Renal cortex interstitium (tissue), 11 donors: ENCODE measurements around the gene ADGRG2. TPM values are rescaled to one million over a fixed set of nuclear protein-coding genes. Genes with fewer than 3 reads are reported as not detected.
"Not testable (repeated sequence)": the region's sequence is repeated elsewhere in the genome, so short reads cannot be mapped to it uniquely, and the experiment has no call there.

ENCODE experiments used
- DNase-seq, 11 donors: peaks; one replicate each; pipeline ENCODE4 v3.0.0-alpha.2; 2013; ENCODE audit warnings: low read depth in 9 of 11, low spot score in 4 of 11; ENCODE audit errors: extremely low read depth in 1 of 11
- polyA plus RNA-seq, 3 donors: library from polyadenylated mRNA; unstranded; fragments of 120-200 nt; gene quantifications; one replicate each; pipeline ENCODE4 v1.2.1, GENCODE V29; 2013; ENCODE audit not compliant: insufficient read length in 3 of 3

The ADGRG2 gene
- polyA plus RNA-seq, 3 donors = 17.5 to 21.4 (median 20.1) TPM

DNA sequence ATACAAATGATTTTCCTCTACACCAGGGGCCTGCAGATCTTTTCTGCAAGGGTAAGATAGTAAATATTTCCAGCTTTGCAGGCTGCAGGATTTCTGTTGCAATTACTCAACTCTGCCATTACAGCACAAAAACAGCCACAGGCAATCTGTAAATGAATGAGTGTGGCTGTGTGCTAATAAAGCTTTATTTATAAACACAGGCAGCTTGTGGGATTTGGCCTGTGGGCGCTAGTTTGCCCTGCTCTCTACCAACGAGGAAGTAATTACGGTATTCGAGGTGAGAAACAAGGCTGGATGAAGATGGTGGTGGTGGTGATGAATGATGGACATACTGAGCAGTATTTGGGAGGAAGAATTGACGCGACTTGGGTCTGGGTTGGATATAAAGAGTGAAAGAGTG, 30.7 kb downstream of the ADGRG2 start:
- no peak for DNase-seq

DNA sequence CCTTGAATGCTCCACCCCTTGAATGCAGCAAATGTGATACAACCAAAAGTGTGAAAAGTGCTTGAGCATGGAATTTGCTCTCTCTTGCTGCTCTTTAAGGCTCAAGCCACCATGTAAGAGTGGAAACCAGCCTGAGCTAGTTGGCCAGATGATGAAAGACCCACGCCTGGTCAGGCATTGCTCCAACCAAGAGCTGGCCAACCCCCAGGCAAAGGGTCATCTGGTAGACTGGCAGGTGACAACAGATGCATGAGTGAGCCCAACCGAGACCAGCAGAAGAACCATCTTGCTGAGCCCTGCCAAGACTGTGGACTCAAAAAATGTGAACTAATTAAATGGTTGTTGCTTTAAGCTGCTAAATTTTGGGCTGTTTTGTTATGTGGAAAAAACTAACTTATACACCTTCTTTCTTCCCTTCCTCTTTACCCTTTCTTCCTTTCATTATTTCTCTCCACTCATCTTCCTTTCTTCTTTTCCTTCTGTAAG, 32.7 kb downstream of the ADGRG2 start:
- DNase-seq = no peak

DNA sequence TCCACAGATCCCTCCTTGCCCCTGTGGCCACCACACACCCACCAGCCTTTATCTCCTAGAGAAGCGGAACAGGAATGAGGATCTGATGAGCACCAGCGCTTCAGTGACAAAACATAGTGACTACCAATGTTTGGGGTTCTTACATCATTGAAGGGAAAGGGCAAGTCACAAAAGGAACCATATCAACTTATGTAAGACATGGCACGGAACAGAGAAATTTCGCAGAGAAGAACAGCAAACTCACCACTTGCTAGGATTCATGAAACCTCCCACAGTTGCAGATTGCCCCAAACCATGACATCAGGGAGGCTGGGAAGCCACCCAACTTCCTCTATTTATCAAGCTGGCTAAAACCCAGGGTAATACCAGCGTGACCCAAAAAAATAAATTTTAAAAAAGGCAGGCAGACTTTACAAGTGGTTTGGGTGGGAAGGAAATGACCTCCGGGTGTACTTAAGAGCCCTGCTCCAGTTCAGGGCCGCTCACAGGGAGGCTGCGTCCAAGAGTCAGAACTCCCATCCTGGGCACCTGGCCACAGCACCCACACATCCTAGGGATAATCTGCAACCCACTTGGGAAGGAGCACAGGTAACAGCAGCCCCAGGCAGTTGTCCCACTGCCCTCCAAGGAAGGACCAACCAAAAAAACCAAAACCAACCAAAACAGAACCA, 36.0 kb downstream of the ADGRG2 start:
- DNase-seq = no peak

DNA sequence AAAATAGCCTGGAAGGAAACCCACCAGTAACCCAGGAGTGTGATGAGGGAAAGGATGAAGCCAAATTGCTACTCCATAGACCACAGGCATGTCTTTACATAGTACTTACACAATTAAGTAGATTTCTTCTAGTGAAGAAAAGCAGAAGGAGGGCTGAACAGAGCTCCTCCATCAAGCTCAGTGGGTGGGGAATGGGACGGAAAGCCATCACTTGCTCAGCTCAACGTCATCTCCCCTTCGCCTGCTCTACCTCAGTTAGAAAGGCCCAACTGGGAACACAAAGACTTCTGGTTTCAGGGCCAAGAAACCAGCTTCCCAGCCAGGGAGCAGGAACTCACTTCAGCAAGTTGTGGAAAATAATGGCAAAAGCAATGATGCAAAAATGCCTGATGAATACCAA, 36.6 kb downstream of the ADGRG2 start:
- no peak for DNase-seq

DNA sequence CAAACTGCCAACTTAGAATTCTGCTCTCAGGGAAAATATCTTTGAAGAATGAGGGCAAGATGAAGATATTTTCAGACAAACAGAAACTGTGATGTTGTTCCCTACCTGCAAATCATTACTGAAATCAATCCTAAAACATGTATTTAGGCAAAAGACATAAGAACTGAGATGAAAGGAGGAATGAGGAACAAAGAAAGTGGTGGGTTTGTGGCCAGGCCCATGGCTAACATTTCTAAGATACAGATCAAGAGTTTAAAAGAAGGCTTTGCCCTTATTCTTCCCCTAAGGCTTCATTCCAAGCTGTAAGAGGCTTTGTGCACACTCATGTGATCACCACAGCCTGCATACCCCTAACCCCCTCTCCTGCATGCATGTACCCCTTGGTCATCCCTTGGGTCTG, 46.5 kb downstream of the ADGRG2 start:
- no peak for DNase-seq

DNA sequence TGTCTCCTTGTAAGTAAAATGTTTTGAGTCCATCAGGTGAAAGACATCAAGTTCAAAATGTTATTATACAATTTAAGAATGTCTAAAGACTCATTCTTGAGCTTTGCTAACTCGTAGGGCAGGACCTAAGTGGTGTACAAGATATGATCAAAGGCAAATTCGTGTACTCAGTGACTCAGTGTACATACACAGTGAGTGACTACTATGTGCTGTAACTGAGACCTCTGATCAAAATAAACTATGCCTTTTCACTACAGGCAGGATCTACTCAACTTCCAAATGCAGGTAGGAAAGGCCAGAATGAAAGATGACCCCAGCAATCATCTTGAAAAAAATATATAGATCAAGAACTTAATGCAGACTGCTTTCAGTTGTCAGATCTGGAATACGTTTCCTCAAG, 49.9 kb downstream of the ADGRG2 start:
- DNase-seq = no peak

DNA sequence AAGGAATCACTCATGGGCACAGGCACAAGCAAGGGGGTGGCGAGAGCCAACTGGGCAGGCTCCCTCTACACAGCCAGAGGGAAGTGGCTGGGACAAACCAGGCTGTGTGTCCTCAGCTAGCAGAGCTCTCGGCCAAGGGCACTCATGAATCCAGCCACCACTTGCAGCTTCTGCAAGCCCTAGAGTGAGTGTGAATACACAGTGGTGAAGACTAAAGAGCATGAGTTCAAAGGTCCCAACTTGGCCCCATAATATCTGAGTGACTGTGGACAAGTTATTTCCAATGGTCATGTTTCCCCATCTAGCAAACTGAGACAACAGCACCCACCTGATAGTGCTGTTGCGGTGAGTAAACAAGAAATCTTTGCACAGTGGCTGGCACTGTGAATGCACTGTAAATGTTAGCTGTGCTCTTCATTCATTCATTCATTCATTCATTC, 51.7 kb downstream of the ADGRG2 start:
- DNase-seq = no peak

DNA sequence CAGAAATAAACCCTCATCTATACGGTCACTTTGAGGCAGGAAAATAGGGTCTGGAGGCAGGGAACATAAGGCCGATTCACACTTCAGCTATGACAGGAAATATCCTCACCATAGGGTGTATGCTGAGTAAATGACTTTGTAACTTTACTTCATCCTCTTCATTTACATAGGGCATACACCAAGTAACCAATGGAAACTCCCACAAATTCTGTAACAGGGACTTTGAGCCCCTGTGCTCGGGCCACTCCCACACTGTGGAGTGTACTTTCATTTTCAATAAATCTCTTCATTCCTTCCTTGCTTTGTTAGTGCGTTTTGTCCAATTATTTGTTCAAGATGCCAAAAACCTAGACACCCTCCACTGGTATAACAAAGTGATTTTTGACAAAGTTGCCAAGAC, 55.3 kb downstream of the ADGRG2 start:
- DNase-seq = not testable (repeated sequence)

DNA sequence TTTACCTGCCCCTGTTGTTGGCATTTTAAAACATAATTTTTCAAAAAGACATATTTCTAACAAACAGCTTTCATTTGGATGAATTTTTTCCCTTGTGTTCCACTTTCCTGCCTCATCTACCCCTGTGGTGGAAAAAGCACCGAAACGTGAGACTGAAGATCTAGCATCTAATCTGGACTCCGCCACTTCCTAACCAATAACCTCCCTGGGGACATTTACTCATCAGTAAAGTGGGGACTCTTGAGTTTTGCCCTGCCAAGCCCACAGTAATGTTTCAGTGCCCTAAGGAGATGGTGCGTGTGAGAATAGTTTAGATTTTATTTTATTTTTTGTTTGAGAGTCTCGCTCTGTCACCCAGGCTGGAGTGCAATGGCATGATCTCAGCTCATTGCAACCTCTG, 56.7 kb downstream of the ADGRG2 start:
- DNase-seq = no peak

DNA sequence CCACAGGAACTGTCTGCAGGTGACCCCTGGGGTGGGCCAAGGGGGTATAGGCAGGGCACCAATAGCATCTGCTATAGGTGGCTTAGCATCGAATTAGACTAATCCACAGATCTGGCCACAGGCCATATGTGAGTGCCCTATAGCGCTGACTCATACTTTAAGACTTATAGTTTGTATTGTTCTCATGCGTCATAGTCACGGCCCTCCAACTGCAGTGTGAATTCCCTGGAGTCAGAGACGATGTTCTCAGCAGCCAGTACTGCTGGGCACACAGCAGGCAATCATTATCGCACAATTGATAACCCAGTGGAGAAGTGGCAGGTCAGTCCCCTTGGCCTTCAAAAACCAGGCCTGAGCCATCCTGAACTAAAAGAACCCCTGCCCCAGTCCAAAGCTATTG, 58.1 kb downstream of the ADGRG2 start:
- no peak for DNase-seq

DNA sequence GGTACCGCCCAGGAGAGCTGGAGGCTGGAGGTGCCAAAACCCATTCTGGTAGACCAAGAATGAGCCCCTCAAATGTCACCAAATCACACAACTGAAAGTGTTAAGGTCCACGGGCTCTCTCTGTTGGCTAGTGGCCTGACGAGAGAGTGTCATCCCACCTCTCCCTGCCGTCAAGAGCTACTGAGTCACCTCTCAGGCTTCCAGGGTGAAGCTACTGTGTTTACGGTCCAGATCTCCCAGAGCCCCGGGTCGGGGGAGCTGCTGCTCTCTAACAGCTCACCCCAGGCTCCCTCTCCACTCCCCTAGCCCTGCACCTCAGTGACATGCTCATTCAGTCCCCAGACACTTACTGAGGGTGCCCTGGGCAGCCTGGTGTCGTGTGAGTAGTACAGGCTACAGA, 59.2 kb downstream of the ADGRG2 start:
- DNase-seq = no peak

DNA sequence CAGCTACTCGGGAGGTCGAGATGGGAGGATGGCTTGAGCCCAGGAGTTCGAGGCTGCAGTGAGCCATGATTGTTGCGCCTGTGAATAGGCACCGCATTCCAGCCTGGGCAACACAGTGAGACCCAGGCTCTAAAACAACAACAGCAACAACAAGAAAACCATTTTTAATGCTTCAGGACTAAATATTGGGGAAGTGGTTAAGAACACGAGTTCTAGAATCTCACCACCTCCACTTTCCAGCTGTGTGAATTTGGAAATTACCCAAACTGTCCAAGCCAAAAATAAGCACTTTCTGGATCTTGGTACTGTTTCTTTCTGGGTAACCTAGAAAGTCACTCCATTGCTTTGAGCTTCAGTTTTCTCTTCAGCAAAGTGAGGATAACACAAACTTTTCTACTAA, 63.2 kb downstream of the ADGRG2 start:
- DNase-seq = no peak

DNA sequence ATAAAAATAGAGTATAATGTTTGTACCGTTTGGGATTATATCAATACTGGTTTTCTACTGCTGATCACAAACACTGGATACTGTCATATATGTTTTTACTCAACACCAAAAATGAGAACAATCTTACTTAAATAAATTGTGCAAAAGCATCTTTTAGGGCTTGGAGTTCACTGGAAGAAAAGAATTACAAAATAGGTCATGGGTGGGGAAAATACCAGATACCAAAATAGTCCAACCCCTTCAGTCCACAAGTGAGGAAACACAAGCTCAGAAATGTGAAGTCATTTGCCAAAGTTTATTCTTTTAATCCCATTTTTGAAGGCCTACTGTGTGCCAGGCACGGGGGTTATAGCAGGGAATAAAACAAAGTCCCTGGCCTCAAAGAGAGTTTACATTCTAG, 64.4 kb downstream of the ADGRG2 start:
- DNase-seq = no peak

DNA sequence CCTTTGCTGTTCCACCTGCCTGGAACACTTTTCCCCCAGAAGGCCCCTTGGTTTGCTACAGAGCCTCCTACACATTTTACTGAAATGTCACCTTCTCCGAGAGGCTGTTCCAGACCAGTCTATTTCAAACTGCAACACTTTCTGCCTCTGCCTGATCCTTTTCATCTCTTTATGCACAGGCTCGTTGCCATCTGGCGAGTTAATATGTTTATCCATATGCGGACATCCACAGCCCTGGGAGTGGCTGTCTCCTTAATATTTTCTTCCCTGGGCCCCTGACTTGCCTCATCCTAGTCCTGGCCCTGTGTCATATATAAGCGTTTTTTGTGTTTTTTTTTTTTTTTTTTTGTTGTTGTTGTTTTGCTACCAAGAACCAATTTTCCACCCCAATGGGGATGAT, 73.2 kb downstream of the ADGRG2 start:
- DNase-seq = no peak

DNA sequence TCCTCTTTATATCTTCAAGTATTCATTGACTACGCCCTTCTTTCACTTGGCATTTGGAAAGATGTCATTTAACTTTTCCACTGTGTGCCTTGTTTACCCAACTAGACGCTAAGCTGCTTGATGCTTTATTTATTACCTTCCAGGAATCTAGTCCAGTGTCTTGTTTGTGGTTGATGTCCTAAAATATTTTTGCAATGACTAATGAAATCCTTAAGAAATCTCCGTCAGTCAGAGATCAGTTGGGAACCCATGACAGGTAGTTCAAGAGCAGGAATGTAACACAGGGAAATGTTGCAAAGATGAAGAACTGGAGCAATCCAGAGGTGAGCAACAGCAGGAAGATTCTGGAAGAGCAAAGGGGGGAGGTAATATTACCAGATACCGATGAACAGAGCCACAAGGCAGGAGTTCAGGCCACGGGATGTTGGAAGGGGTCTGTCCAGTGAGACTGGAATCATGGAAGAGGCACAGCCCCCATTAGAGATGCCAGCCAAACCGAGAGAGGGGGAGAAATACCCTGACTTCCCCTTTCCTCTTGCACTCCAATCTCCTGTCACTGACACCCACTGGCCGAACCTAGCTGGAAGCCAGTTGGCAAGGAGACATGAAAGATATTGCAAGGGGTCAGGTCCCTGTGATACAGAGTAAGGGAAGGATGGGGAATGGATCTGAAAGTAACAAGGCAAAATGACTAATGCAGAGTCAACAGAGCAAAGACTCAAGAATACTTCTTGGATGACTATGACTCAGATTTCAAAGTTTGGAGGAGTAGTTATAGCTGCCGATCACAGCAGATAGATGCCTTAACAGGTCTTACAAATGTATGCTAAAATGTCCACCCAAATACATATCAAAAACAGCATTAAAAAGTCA, 75.7 kb downstream of the ADGRG2 start:
- no peak for DNase-seq

DNA sequence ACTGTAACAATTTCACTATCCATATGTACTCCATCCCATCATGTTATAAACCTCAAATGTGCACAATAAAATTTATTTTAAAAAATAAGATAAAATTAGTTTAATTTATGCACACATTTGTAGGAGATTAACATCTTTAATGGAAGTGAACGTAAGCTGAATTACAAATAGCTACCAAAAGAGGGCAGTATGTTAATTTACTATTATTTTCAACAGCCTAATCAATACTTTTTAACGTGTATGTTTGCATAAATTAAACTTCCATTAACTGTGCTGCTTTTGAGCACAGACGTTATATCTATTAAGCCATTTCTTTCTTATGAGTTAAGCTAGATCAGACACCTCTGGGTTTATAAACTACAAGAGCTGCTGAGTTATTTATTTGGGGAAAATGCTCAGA, 81.9 kb downstream of the ADGRG2 start:
- no peak for DNase-seq

DNA sequence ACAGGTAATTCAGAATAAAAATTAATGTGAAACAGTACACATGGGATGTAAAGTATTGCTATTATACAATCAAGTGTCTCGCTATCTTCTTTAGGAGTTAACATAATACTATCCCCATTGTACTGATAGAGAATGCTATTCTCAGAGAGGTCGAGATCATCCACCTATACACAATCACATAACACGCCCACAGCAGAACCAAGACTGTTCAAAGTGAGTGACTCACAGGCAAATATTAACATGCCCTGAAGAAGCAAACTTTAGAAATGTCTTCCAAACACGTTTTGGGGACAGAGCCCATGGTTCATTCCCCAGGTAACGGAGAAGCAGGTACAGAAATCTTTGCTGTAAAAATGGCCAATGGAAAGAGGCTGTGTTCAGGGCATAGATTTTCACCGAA, 88.2 kb downstream of the ADGRG2 start:
- no peak for DNase-seq

DNA sequence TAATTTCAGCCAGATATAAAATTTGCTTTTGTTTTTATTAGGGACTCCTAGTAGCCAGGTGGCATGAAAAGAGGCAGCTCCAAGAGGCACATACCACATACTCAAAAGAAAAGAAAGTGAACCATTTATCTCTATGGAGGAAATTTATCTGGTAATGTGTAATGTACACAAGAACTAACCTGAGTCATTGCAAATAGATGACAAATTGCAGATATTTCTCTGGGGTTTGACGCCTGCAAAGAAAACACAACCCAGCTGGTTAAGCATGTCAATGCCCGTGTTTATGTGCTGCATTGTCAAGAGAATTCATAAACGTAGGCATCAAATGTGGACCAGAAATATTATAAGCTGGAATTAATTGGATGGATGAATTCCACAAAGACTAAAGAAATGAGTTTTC, 91.5 kb downstream of the ADGRG2 start:
- DNase-seq = no peak

DNA sequence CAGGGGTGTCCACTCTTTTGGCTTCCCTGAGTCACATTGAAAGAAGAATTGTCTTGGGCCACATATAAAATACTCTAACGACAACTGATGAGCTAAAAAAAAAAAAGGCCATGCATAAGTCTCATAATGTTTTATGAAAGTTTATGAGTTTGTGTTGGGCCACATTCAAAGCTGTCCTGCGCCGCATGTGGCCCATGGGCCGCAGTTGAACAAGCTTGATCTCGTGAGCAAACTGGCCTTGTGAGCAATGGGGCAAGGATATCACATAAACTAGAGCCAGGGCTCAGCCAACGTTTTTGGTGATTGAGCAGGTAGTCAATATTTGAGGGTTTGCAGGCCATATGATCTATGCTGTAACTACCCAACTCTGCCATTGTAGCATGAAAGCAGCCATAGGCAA, 93.7 kb downstream of the ADGRG2 start:
- DNase-seq = no peak

DNA sequence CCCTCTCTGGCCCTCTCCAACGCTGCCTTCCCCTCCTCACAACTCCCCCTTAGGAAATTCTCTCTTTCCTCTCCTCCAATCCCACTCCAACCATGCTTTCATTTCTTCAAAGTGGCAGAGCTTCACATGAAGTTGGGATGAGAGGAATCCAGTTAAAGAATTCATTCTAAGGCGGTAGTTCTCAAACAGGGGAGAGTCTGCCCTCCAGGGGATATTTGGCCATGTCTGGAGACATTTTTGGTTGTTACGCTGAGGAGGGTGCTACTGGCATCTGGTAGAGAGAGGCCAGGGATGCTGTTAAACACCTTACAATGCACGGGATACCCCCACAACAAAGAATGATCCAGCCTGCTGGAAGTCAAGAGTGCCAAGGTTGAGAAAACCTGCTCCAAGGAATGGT, 97.9 kb downstream of the ADGRG2 start:
- DNase-seq = no peak

DNA sequence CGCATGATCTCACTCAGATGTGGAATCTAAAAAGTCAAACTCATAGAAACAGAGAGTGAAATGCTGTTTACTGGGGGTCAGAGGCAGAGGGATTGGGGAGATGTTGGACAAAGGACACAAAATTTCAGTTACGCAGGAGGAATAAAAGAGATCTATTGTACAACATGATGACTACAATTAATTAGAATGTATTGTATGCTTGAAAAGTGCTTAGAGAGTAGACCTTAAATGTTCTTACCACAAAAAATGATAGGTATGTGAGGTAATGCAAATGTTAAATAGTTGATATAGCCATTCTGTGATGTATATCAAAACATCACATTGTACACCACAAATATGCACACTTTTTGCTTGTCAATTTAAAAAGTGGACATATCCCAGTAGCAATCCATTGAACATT, 102.3 kb downstream of the ADGRG2 start:
- no peak for DNase-seq
